K562 (cell line): ENCODE results near the gene PSMA4. TPM values are rescaled to one million over a fixed set of nuclear protein-coding genes. Genes with fewer than 3 reads are reported as not detected.
A peak's percentile ranks its signal among the peaks of the same experiment; 100 is the strongest.

Experiments
- ATAC-seq: fragments of 200-7000 bp; cut with Tn5 transposase; 3 replicates; pipeline ENCODE4 v1.9.1; 2020; ENCODE audit warnings: moderate library complexity
- BruUV-seq: library from RNA; stranded (reverse); fragments of 400-500 nt; replicated peaks from 2 replicates; lab custom pipeline; 2021; lab: Mats Ljungman, UMichigan
- CTCF ChIA-PET: fragments of 300-600 bp; formaldehyde crosslinking; extraction: SDS; loops from one replicate; lab custom pipeline; 2021; ENCODE audit warnings: low intra/inter-chr PET ratio; lab: Yijun Ruan, JAX
- POLR2A ChIA-PET: fragments of 300-600, 350-650 bp; sonication (Branson Sonifier 250); formaldehyde crosslinking; extraction: SDS; loops from one replicate; lab custom pipeline; 2021; ENCODE audit warnings: antibody characterized with exemption, inconsistent platforms; lab: Yijun Ruan, JAX
- DNase-seq, 4 experiments: peaks; one replicate each; pipeline versions ENCODE4 v3.0.0 to v3.0.0-alpha.2; 2011 to 2018; ENCODE audit warnings: low spot score in 3 of 4, mixed read lengths in 3 of 4; ENCODE audit errors: extremely low read depth in 1 of 4
- FAIRE-seq: peaks from 2 replicates; lab custom pipeline; 2011; peaks lifted over from hg19 to GRCh38; lab: Jason Lieb, UNC
- H2AFZ ChIP-seq: 2 replicates; pipeline ENCODE4 v1.6.0; 2011; ENCODE audit warnings: low read depth, low read length, control low read depth, inconsistent platforms
- H3K27ac ChIP-seq: fragments of 200-600 bp; 3 replicates; pipeline ENCODE4 v1.8.0; 2011; ENCODE audit warnings: low read depth, mild to moderate bottlenecking, control low read depth, inconsistent platforms, low read length, moderate library complexity, mixed read lengths; ENCODE audit errors: extremely low read depth
- H3K27me3 ChIP-seq, 2 experiments: fragments of 300-600 bp in 1 of 2; 2 replicates in 1 of 2; 3 replicates in 1 of 2; pipeline versions ENCODE4 v1.6.0 to v1.8.0; 2011; ENCODE audit warnings: inconsistent platforms in 2 of 2, low read length in 2 of 2, mild to moderate bottlenecking in 1 of 2, mixed read lengths in 1 of 2, moderate library complexity in 1 of 2; ENCODE audit not compliant: control insufficient read depth in 2 of 2, insufficient read depth in 2 of 2
- H3K36me3 ChIP-seq: fragments of 300-600 bp; 3 replicates; pipeline ENCODE4 v1.8.0; 2011; ENCODE audit warnings: mild to moderate bottlenecking, low read length, inconsistent platforms; ENCODE audit not compliant: control insufficient read depth, insufficient read depth
- H3K4me1 ChIP-seq, 2 experiments: fragments of 200-600 bp in 1 of 2; replicated peaks in 1 of 2; 2 replicates in 1 of 2; 3 replicates in 1 of 2; pipeline versions ENCODE4 v1.5.1 to v1.8.0; 2011; ENCODE audit warnings: inconsistent platforms in 2 of 2, low read length in 2 of 2, mild to moderate bottlenecking in 1 of 2, mixed read lengths in 1 of 2, moderate library complexity in 1 of 2; ENCODE audit not compliant: control insufficient read depth in 2 of 2, insufficient read depth in 2 of 2
- H3K4me2 ChIP-seq: 2 replicates; pipeline ENCODE4 v1.6.1; 2011; ENCODE audit warnings: low read length, control low read depth, inconsistent platforms, mixed read lengths; ENCODE audit not compliant: insufficient read depth
- H3K4me3 ChIP-seq: fragments of 200-600 bp; sonication (generic), shearing (Covaris generic); 2 replicates; pipeline ENCODE4 v1.5.1; 2016; ENCODE audit warnings: control low read depth, inconsistent platforms
- H3K79me2 ChIP-seq: fragments of 200-600 bp; 3 replicates; pipeline ENCODE4 v1.8.0; 2011; ENCODE audit warnings: low read length, inconsistent platforms; ENCODE audit not compliant: control insufficient read depth, insufficient read depth
- H3K9ac ChIP-seq, 2 experiments: 2 replicates each; pipeline versions ENCODE4 v1.6.0 to v1.6.1; 2011; ENCODE audit warnings: low read depth in 2 of 2, low read length in 2 of 2, control low read depth in 1 of 2, inconsistent platforms in 1 of 2, mild to moderate bottlenecking in 1 of 2, mixed read lengths in 1 of 2; ENCODE audit not compliant: insufficient read depth in 1 of 2
- H3K9me1 ChIP-seq: one replicate; pipeline ENCODE4 v1.6.0; 2011; ENCODE audit warnings: inconsistent platforms, mild to moderate bottlenecking, low read length, moderate library complexity; ENCODE audit not compliant: control insufficient read depth, insufficient read depth
- H3K9me3 ChIP-seq: replicated peaks from 2 replicates; pipeline ENCODE4 v1.5.1; 2011; ENCODE audit warnings: low read depth, low read length, inconsistent platforms; ENCODE audit not compliant: control insufficient read depth, insufficient read depth
- H4K20me1 ChIP-seq: replicated peaks from 2 replicates; pipeline ENCODE4 v1.6.1; 2011; ENCODE audit warnings: low read length, inconsistent platforms, mixed read lengths; ENCODE audit not compliant: control insufficient read depth, insufficient read depth
- ARID1B ChIP-seq: fragments of 450-650 bp; IDR thresholded peaks from 2 replicates; pipeline ENCODE4 v1.6.1; 2016; ENCODE audit warnings: antibody characterized with exemption, mild to moderate bottlenecking, inconsistent platforms
- ATF3 ChIP-seq, 2 experiments: fragments of 450-650 bp in 1 of 2; sonication (generic) in 1 of 2; formaldehyde crosslinking in 1 of 2; IDR thresholded peaks in 1 of 2; conservative IDR thresholded peaks in 1 of 2; 2 replicates each; pipeline versions ENCODE4 v1.6.1 to v1.8.1; 2016 to 2023; ENCODE audit warnings: mild to moderate bottlenecking in 2 of 2, moderate library complexity in 2 of 2, inconsistent platforms in 1 of 2, missing genetic modification reagents in 1 of 2
- ATF7 ChIP-seq: fragments of 450-650 bp; IDR thresholded peaks from 2 replicates; pipeline ENCODE4 v1.7.1; 2014; ENCODE audit warnings: mild to moderate bottlenecking, moderate library complexity
- BHLHE40 ChIP-seq: IDR thresholded peaks from 2 replicates; pipeline ENCODE4 v1.6.1; 2011; ENCODE audit warnings: low read length, improper control_type of control experiment
- BRD4 ChIP-seq: fragments of 200-600 bp; sonication (generic); IDR thresholded peaks from 2 replicates; pipeline ENCODE4 v1.6.1; 2017; ENCODE audit warnings: inconsistent platforms
- DEAF1 ChIP-seq: fragments of 450-650 bp; formaldehyde crosslinking; IDR thresholded peaks from 2 replicates; pipeline ENCODE4 v1.4.0; 2020; ENCODE audit warnings: mild to moderate bottlenecking, moderate library complexity
- FOS ChIP-seq: IDR thresholded peaks from 3 replicates; pipeline ENCODE4 v1.6.1; 2011; ENCODE audit not compliant: insufficient read length; ENCODE audit errors: extremely low read depth
- ID3 ChIP-seq, 2 experiments: fragments of 250-450 bp in 1 of 2; fragments of 450-650 bp in 1 of 2; sonication (Bioruptor Pico) in 1 of 2; IDR thresholded peaks; 2 replicates each; pipeline versions ENCODE4 v1.6.1 to v1.8.0; 2016 to 2021; ENCODE audit warnings: mild to moderate bottlenecking in 2 of 2, moderate library complexity in 2 of 2, missing compliant biosample characterization in 1 of 2, missing genetic modification characterization in 1 of 2
- IRF2 ChIP-seq: sonication (generic); formaldehyde crosslinking; IDR thresholded peaks from 2 replicates; pipeline ENCODE4 v1.8.1; 2022; ENCODE audit warnings: mild to moderate bottlenecking, missing genetic modification reagents
- JUND ChIP-seq, 2 experiments: IDR thresholded peaks; 2 replicates in 1 of 2; 3 replicates in 1 of 2; pipeline ENCODE4 v1.6.1; 2011; ENCODE audit warnings: borderline replicate concordance in 2 of 2, low read depth in 2 of 2, low read length in 2 of 2, improper control_type of control experiment in 1 of 2, missing biosample characterization in 1 of 2, missing genetic modification characterization in 1 of 2, missing genetic modification reagents in 1 of 2
- KAT7 ChIP-seq: sonication (generic); formaldehyde crosslinking; IDR thresholded peaks from 2 replicates; pipeline ENCODE4 v1.8.0; 2022; ENCODE audit warnings: missing genetic modification reagents, mild to moderate bottlenecking, borderline replicate concordance
- MAFK ChIP-seq: IDR thresholded peaks from 2 replicates; pipeline ENCODE4 v1.6.1; 2011; ENCODE audit warnings: low read length, improper control_type of control experiment
- NFYB ChIP-seq: IDR thresholded peaks from 2 replicates; pipeline ENCODE4 v1.6.1; 2011; ENCODE audit warnings: mild to moderate bottlenecking, moderate library complexity; ENCODE audit not compliant: insufficient read length; ENCODE audit errors: extremely low read depth
- PHB2 ChIP-seq: fragments of 450-650 bp; IDR thresholded peaks from 2 replicates; pipeline ENCODE4 v1.6.1; 2017; ENCODE audit warnings: low read depth
- PHF20 ChIP-seq: fragments of 450-650 bp; IDR thresholded peaks from 2 replicates; pipeline ENCODE4 v1.6.1; 2018; ENCODE audit not compliant: partially characterized antibody
- PURB ChIP-seq: sonication (generic); formaldehyde crosslinking; IDR thresholded peaks from 2 replicates; pipeline ENCODE4 v1.9.0; 2021; ENCODE audit warnings: low read depth, mild to moderate bottlenecking, missing genetic modification reagents
- SMARCA5 ChIP-seq: fragments of 450-650 bp; IDR thresholded peaks from 2 replicates; pipeline ENCODE4 v1.6.1; 2016
- STAT5B ChIP-seq: fragments of 250-450 bp; sonication (Bioruptor Pico); IDR thresholded peaks from 2 replicates; pipeline ENCODE4 v1.8.0; 2021; ENCODE audit warnings: mild to moderate bottlenecking, inconsistent platforms
- THAP7 ChIP-seq: fragments of 250-450 bp; sonication (Bioruptor Pico); IDR thresholded peaks from 2 replicates; pipeline ENCODE4 v1.5.0; 2021
- ZNF444 ChIP-seq: fragments of 250-450 bp; sonication (Bioruptor Pico); IDR thresholded peaks from 2 replicates; pipeline ENCODE4 v1.4.0; 2020; ENCODE audit warnings: mild to moderate bottlenecking, moderate library complexity
- WGBS: fragments of 100-300 bp; shearing (Covaris generic); methylation state at CpG from one replicate; pipeline ENCODE4 v1.1.6; 2016; ENCODE audit warnings: low coverage, mixed read lengths; ENCODE audit not compliant: insufficient coverage; ENCODE audit errors: missing lambda C conversion rate; 5-methylcytosine and 5-hydroxymethylcytosine counted together
- in situ Hi-C: fragments of 300-500 bp; cut with MboI; formaldehyde crosslinking; loops from 4 replicates; pipeline ENCODE4 v1.15.0; 2018; ENCODE audit warnings: inconsistent platforms, mixed read lengths
- intact Hi-C: fragments of 100-400 bp; cut with micrococcal nuclease; formaldehyde crosslinking; loops from 2 replicates; pipeline ENCODE4 v1.14.2; 2022
- polyA plus RNA-seq, 8 experiments: library from polyadenylated mRNA; depleted of rRNA in 4 of 8; stranded (reverse) in 5 of 8; unstranded in 3 of 8; fragments of >200 nt; fragmentation: Nextera tagmentation in 2 of 8; fragmentation: Illumina TruSeq in 1 of 8; extraction: Ambion mirVana in 2 of 8; extraction: Trizol in 1 of 8; gene quantifications; 2 replicates each; pipeline versions ENCODE4 v1.2.1 to v1.2.3, GENCODE V29; 2011 to 2014; ENCODE audit warnings: inconsistent platforms in 1 of 8, missing spikeins in 1 of 8
- total RNA-seq, 7 experiments: library from RNA; depleted of rRNA in 6 of 7; stranded (reverse); fragments of >200 nt in 6 of 7; fragmentation: Illumina TruSeq in 2 of 7; extraction: Trizol in 2 of 7; gene quantifications; 2 replicates each; pipeline versions ENCODE4 v1.2.1 to v1.2.3, GENCODE V29; 2011 to 2021; ENCODE audit warnings: low replicate concordance in 1 of 7

Gene PSMA4
- total and polyA plus RNA-seq, 9 of the 15 experiments (the other 6 are each of a cell fraction or from before 2014, with no cell fraction given) = 304 to 1,857 (median 666) TPM

- no peak for TF ChIP-seq JUND (IDR thresholded peaks at IDR 0.05; ENCODE audit: borderline replicate concordance, low read depth, low read length)
- TF ChIP-seq JUND (tag; IDR thresholded peaks at IDR 0.05; ENCODE audit: borderline replicate concordance, low read depth, low read length) = no peak
- TF ChIP-seq PURB = no peak
- no peak for TF ChIP-seq FOS
- TF ChIP-seq BRD4 = no peak
- TF ChIP-seq ZNF444 = no peak
- TF ChIP-seq PHB2 = no peak
- TF ChIP-seq NFYB = no peak
- no peak for TF ChIP-seq THAP7 (CRISPR knock-in tag)
- TF ChIP-seq PHF20 = no peak
- no peak for TF ChIP-seq KAT7 (CRISPR knock-in tag)
- no peak for TF ChIP-seq STAT5B (CRISPR knock-in tag)
- TF ChIP-seq MAFK = no peak
Observed at GRCh38 chr15:78533331-78533730, 6.9 kb upstream of the PSMA4 start (continued).

- 75% methylated on average over 1 of the region's 1 CpG for WGBS
- CTCF ChIA-PET = no interaction called here
- Histone ChIP-seq H2AFZ (no peak overlapping the region), H3K9me3 (no peaks in the 10 kb centered on the region), H3K9ac (no peak overlapping the region), H3K4me3 (no peak overlapping the region), H3K4me1 (peaks cover 0 to 3% of the 10 kb centered on the region in 2 experiments; a peak in 2 of 5 replicates), H4K20me1 (no peaks in the 10 kb centered on the region), H3K36me3 (no peaks in the 10 kb centered on the region), H3K27me3 (no peaks in the 10 kb centered on the region), H3K4me2 (no peak overlapping the region), H3K27ac (no peak overlapping the region), H3K9me1 (no peaks in the 10 kb centered on the region), H3K79me2 (peaks cover 10% of the 10 kb centered on the region)
- BruUV-seq = no TSS peak
- DNase-seq (no peak), ATAC-seq (no peak), FAIRE-seq (peak; percentile 51)
- intact Hi-C loops = no loop called here
- in situ Hi-C loops = no loop called here
- POLR2A ChIA-PET = interaction anchor here (0.6 to 1.4 kb wide), 3 partner anchors 12 to 65 kb away, joined by 3 to 5 read pairs (median 3); no protein-coding TSS in a partner anchor
- no peak for TF ChIP-seq IRF2 (CRISPR knock-in tag)
- TF ChIP-seq SMARCA5 = no peak
- peak; percentile 29; the same call in 1 of the 2 replicates for TF ChIP-seq ARID1B
- TF ChIP-seq DEAF1 = no peak
- TF ChIP-seq ATF3 (IDR thresholded peaks at IDR 0.05) = peak; percentile 62
- TF ChIP-seq ATF3 (CRISPR knock-in tag; conservative IDR thresholded peaks at IDR 0.05) = no peak
- peak; percentile 33; the same call in 1 of the 2 replicates for TF ChIP-seq ATF7
- no peak for TF ChIP-seq BHLHE40
- TF ChIP-seq ID3 (CRISPR knock-in tag; IDR thresholded peaks at IDR 0.05) = no peak
- no peak for TF ChIP-seq ID3 (tag; IDR thresholded peaks at IDR 0.05)
Observed at GRCh38 chr15:78536134-78536533, 4.1 kb upstream of the PSMA4 start.
